ENCODE results near the gene TNK1. TPM values are rescaled to one million over a fixed set of nuclear protein-coding genes. Genes with fewer than 3 reads are reported as not detected.
A peak's percentile ranks its signal among the peaks of the same experiment; 100 is the strongest.

The TNK1 gene
- total and polyA plus RNA-seq, 4 experiments from 2014 or later, result 1.7 to 15.9 (median 8.0) TPM

DNA sequence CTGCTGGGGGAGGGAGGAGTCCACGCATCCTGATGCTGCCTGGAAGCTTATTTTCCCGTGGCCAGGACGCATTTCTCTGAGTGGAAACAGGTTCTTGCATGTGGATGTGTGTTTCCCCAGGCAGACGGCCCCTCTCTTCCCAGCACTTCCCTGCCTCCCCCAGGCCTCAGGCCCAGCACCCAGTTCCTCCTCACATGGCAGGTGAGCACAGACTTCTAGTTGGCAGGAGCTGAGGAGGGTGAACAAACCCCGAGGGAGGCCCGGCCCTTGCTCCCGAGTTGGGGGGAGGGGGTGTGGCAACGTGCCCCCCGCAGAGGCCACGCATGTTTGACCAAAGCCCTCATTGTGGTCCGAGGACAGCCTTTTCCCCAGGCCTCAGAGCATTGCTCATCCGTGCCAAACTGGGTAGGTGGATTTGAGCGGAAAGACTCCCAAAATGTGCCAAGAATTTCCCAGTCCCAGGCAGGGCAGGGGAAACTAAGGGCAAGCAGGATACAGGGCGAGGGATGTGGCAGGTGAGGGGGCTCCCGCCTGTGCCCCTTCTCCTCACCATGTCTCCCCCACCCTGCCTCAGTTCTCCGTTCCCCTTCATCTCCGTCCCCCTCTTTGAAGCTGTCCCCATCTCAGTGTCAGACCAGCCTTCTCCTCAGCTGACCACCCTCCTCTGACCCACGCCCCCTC, 37.7 kb downstream of the TNK1 start:
- H3K4me3 ChIP-seq (ENCODE audit: low read length in 2 of 2), result no peak overlapping the region
- H3K27me3 Mint-ChIP-seq, result no peaks in the 10 kb centered on the region
- H3K36me3 ChIP-seq (ENCODE audit: insufficient read depth, low read length), result no peaks in the 10 kb centered on the region

DNA sequence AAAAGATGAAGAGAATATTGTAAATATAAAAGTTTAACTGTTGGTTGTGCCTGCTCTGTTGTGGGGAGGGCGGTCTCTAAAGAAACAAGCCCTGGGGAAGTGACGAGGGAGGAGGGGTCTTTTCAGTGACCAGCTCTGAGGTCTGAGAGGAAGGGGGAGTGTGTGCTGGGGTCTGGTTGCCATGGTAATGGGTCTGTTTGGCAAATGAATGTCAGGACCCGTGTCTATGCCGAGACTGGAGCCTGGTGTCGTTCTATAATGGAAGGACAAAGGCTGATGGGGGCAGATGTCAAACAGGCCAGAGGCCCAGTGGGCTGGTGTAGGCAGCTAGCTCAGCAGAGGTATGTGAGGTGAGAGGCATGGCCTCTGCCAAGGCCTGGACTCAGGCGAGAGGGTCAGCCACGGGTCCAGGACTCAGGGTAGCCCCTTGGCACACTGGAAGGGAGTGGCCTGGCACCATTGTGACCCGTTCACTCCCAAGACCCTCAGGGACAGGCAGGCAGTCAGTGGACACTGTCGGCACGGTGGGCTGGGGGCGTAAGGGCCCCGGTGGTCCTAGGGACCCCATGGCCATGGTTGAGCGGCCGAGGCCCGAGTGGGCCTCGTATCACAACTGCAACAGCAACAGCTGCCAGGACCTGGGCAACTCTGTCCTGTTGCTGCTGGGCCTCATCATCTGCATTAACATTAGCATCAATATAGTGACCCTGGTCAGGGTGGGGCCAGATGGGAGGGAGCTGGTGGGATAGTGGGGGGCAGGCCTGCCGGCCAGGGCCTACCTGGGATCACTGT, 39.1 kb downstream of the TNK1 start, which contains the start of gene SPEM1:
Gene SPEM1, plus strand, starts transcription at position 506 of the 792 bp plus-strand sequence. Its CDS starts 61 bp downstream, at position 567.
- no peaks in the 10 kb centered on the region for H3K9me3 ChIP-seq (ENCODE audit: control insufficient read depth in 1 of 2, low read length in 2 of 2)
- H3K4me1 ChIP-seq (ENCODE audit: insufficient read depth, low read length), result no peaks in the 10 kb centered on the region
- H3K4me1 Mint-ChIP-seq, result peaks cover 0 to 4% (median 1%) of the 10 kb centered on the region in 4 donors
- H3K27me3 Mint-ChIP-seq, result peaks cover 0 to 1% of the 10 kb centered on the region in 2 donors
- DNase-seq, result no peak
- no peaks in the 10 kb centered on the region for H3K36me3 ChIP-seq (ENCODE audit: insufficient read depth, low read length)
- H3K4me3 Mint-ChIP-seq, result no peak within 1 kb of the TSS
- H3K27me3 ChIP-seq (ENCODE audit: insufficient read depth, low read length), result no peaks in the 10 kb centered on the region
- H3K4me3 ChIP-seq (ENCODE audit: low read length in 2 of 2), result no peak within 1 kb of the TSS
- H3K9me3 Mint-ChIP-seq, result no peaks in the 10 kb centered on the region
- H3K36me3 Mint-ChIP-seq, result no peaks in the 10 kb centered on the region
- ChIA-PET POLR2A (ENCODE audit: partially characterized antibody) (interaction anchor here (1.2 kb wide), 1 partner anchor 16 kb away, joined by 4 read pairs; no protein-coding TSS in a partner anchor), CTCF (ENCODE audit: partially characterized antibody) (interaction anchor here (1.4 to 1.8 kb wide), 2 partner anchors 17 to 64 kb away, joined by 4 to 6 read pairs; no protein-coding TSS in a partner anchor)
- intact Hi-C loops (cut with micrococcal nuclease), result no loop called here
- no peak within 1 kb of the TSS for H3K27ac ChIP-seq (ENCODE audit: low read depth, low read length)
- H3K27ac Mint-ChIP-seq, result peak within 1 kb of the TSS in 2 of 7 donors; percentile 53 to 58

More for the DNA sequence above, 37.7 kb downstream of the TNK1 start:
- intact Hi-C loops (cut with micrococcal nuclease), result no loop called here
- Mint-ChIP-seq H3K27ac (peak overlapping the region in 1 of 7 donors; percentile 58), H3K4me3 (no peak overlapping the region), H3K36me3 (no peaks in the 10 kb centered on the region), H3K4me1 (peaks cover 0 to 2% (median 0%) of the 10 kb centered on the region in 4 donors), H3K9me3 (no peaks in the 10 kb centered on the region)
- CTCF ChIA-PET (ENCODE audit: partially characterized antibody), result no interaction called here
- Histone ChIP-seq H3K4me1 (ENCODE audit: insufficient read depth, low read length) (no peaks in the 10 kb centered on the region), H3K27me3 (ENCODE audit: insufficient read depth, low read length) (no peaks in the 10 kb centered on the region), H3K9me3 (ENCODE audit: control insufficient read depth in 1 of 2, low read length in 2 of 2) (no peaks in the 10 kb centered on the region), H3K27ac (ENCODE audit: low read depth, low read length) (no peak overlapping the region)
- no peak for DNase-seq
- POLR2A ChIA-PET (ENCODE audit: partially characterized antibody), result interaction anchor here (0.5 kb wide), 1 partner anchor 511 kb away, joined by 3 read pairs; no protein-coding TSS in a partner anchor

DNA sequence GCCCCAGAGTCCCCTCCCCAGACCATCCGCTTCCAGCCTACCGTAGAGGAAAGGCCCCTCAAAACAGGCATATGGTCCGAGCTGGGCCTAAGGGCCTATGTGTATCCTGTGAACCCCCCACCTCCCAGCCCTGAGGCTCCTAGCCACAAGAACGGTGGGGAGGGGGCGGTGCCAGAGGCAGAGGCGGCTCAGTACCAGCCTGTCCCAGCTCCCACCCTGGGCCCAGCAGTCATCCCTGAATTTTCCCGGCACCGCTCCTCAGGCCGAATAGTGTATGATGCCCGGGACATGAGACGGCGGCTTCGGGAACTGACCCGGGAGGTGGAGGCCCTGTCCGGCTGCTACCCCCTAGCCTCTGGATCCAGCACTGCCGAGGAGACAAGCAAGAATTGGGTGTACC, 40.3 kb downstream of the TNK1 start:
- POLR2A ChIA-PET (ENCODE audit: partially characterized antibody), result interaction anchor here (1.2 kb wide), 1 partner anchor 15 kb away, joined by 4 read pairs; no protein-coding TSS in a partner anchor
- Histone ChIP-seq H3K27ac (ENCODE audit: low read depth, low read length) (no peak overlapping the region), H3K36me3 (ENCODE audit: insufficient read depth, low read length) (no peaks in the 10 kb centered on the region), H3K27me3 (ENCODE audit: insufficient read depth, low read length) (no peaks in the 10 kb centered on the region), H3K4me3 (ENCODE audit: low read length in 2 of 2) (no peak overlapping the region), H3K4me1 (ENCODE audit: insufficient read depth, low read length) (no peaks in the 10 kb centered on the region), H3K9me3 (ENCODE audit: control insufficient read depth in 1 of 2, low read length in 2 of 2) (no peaks in the 10 kb centered on the region)
- Mint-ChIP-seq H3K4me1 (peaks cover 0 to 4% (median under 1%) of the 10 kb centered on the region in 4 donors), H3K27me3 (peaks cover 0 to 1% of the 10 kb centered on the region in 2 donors), H3K27ac (no peak overlapping the region), H3K9me3 (no peaks in the 10 kb centered on the region), H3K36me3 (no peaks in the 10 kb centered on the region), H3K4me3 (no peak overlapping the region)
- no peak for DNase-seq
- intact Hi-C loops (cut with micrococcal nuclease), result no loop called here
- CTCF ChIA-PET (ENCODE audit: partially characterized antibody), result interaction anchor here (1.4 to 1.8 kb wide), 2 partner anchors 16 to 66 kb away, joined by 4 to 6 read pairs; no protein-coding TSS in a partner anchor

DNA sequence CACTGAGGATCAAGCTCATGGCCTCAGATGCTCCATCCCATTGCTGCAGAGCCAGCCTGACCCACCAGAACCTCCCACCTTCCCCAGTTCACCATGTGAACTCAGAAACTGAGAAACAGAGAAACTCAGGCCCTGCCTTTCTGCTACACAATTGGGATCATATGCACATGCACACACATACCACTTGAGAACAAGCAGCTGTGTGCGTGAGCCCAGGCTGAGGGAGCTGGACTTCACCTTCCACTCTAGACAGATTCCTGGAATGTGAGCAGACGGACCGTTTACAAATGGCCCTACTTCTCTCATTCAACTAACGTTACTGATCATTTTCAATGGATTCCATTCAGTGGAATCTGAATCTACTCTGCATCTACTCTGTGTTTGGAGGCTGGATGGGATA, 42.8 kb downstream of the TNK1 start:
- H3K4me3 Mint-ChIP-seq, result no peak overlapping the region
- no peak overlapping the region for H3K27ac Mint-ChIP-seq
- Histone ChIP-seq H3K4me1 (ENCODE audit: insufficient read depth, low read length) (no peaks in the 10 kb centered on the region), H3K36me3 (ENCODE audit: insufficient read depth, low read length) (no peaks in the 10 kb centered on the region), H3K27me3 (ENCODE audit: insufficient read depth, low read length) (no peaks in the 10 kb centered on the region), H3K4me3 (ENCODE audit: low read length in 2 of 2) (no peak overlapping the region), H3K9me3 (ENCODE audit: control insufficient read depth in 1 of 2, low read length in 2 of 2) (no peaks in the 10 kb centered on the region), H3K27ac (ENCODE audit: low read depth, low read length) (no peak overlapping the region)
- H3K4me1 Mint-ChIP-seq, result peaks cover 0 to 4% (median 0%) of the 10 kb centered on the region in 4 donors
- ChIA-PET CTCF (ENCODE audit: partially characterized antibody) (interaction anchor here (0.9 to 2.1 kb wide), 2 partner anchors 12 to 68 kb away, joined by 4 to 5 read pairs; partner anchors contain the start of gene TMEM102), POLR2A (ENCODE audit: partially characterized antibody) (no interaction called here)
- peaks cover 0 to 1% of the 10 kb centered on the region in 2 donors for H3K27me3 Mint-ChIP-seq
- intact Hi-C loops (cut with micrococcal nuclease), result no loop called here
- H3K9me3 Mint-ChIP-seq, result no peaks in the 10 kb centered on the region
- H3K36me3 Mint-ChIP-seq, result no peaks in the 10 kb centered on the region
- no peak for DNase-seq

DNA sequence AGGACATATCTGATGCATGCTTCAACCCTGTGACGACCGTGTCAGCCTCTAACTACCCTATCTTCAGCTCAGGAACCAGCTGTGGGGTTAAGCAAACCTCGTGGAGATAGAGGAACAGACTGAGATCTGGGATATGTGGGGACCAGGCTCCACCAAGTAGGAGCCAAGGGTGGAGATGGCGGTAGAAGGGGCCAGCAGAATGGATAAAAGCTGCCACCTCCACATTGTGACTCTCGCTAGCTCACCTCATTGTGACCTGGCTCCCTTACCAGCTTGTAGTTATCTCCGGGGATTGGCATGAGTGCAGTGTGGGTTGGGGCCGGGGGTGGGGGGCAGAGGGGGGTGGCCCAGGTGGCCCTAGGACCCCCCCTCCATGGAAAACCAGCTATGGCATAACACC, 44.4 kb downstream of the TNK1 start, which contains the start of gene SPEM2:
Gene SPEM2, plus strand, starts transcription at position 301 of the 400 bp plus-strand sequence. Its CDS starts 73 bp downstream, at position 374.
- H3K27ac Mint-ChIP-seq, result peak within 1 kb of the TSS in 2 of 7 donors; percentile 15 to 75
- Histone ChIP-seq H3K36me3 (ENCODE audit: insufficient read depth, low read length) (no peaks in the 10 kb centered on the region), H3K4me1 (ENCODE audit: insufficient read depth, low read length) (no peaks in the 10 kb centered on the region), H3K9me3 (ENCODE audit: control insufficient read depth in 1 of 2, low read length in 2 of 2) (no peaks in the 10 kb centered on the region), H3K4me3 (ENCODE audit: low read length in 2 of 2) (no peak within 1 kb of the TSS), H3K27ac (ENCODE audit: low read depth, low read length) (no peak within 1 kb of the TSS), H3K27me3 (ENCODE audit: insufficient read depth, low read length) (no peaks in the 10 kb centered on the region)
- no peaks in the 10 kb centered on the region for H3K36me3 Mint-ChIP-seq
- peak in 1 of 5 donors; percentile 12 for DNase-seq
- no peaks in the 10 kb centered on the region for H3K9me3 Mint-ChIP-seq
- ChIA-PET CTCF (ENCODE audit: partially characterized antibody) (interaction anchor here (1.0 kb wide), 1 partner anchor 136 kb away, joined by 3 read pairs; no protein-coding TSS in a partner anchor), POLR2A (ENCODE audit: partially characterized antibody) (no interaction called here)
- no peak within 1 kb of the TSS for H3K4me3 Mint-ChIP-seq
- peaks cover 0 to 1% of the 10 kb centered on the region in 2 donors for H3K27me3 Mint-ChIP-seq
- peaks cover 0 to 4% (median 0%) of the 10 kb centered on the region in 4 donors for H3K4me1 Mint-ChIP-seq
- intact Hi-C loops (cut with micrococcal nuclease), result no loop called here

DNA sequence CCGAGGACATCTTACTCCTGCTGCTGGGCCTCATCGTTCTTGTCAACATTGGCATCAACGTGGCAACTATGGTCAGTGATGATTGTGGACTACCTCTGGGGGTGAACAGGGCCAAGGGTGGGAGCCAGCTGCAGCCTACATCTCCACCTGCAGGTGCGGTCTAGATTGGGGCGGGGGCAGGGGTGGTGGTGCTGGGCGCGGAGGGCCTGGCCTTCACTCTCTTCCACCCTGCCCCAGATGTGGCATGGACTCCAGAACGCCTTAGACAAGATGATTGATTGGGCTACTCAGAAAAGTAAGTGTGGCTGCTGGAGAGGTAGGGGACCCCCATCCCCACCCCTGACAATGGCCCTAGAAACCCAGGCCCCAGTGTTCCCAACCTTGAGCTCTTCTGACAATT, 44.9 kb downstream of the TNK1 start:
- Mint-ChIP-seq H3K9me3 (no peaks in the 10 kb centered on the region), H3K4me1 (peaks cover 0 to 4% (median 0%) of the 10 kb centered on the region in 4 donors), H3K27me3 (peaks cover 0 to 1% of the 10 kb centered on the region in 2 donors), H3K27ac (no peak overlapping the region), H3K4me3 (no peak overlapping the region), H3K36me3 (no peaks in the 10 kb centered on the region)
- Histone ChIP-seq H3K4me3 (ENCODE audit: low read length in 2 of 2) (no peak overlapping the region), H3K9me3 (ENCODE audit: control insufficient read depth in 1 of 2, low read length in 2 of 2) (no peaks in the 10 kb centered on the region), H3K4me1 (ENCODE audit: insufficient read depth, low read length) (no peaks in the 10 kb centered on the region), H3K27me3 (ENCODE audit: insufficient read depth, low read length) (no peaks in the 10 kb centered on the region), H3K36me3 (ENCODE audit: insufficient read depth, low read length) (no peaks in the 10 kb centered on the region), H3K27ac (ENCODE audit: low read depth, low read length) (no peak overlapping the region)
- POLR2A ChIA-PET (ENCODE audit: partially characterized antibody), result no interaction called here
- DNase-seq, result peak in 1 of 5 donors; percentile 32
- intact Hi-C loops (cut with micrococcal nuclease), result no loop called here
- CTCF ChIA-PET (ENCODE audit: partially characterized antibody), result interaction anchor here (1.0 kb wide), 1 partner anchor 135 kb away, joined by 3 read pairs; no protein-coding TSS in a partner anchor

All from CD4-positive, alpha-beta memory T cell (primary cell).